Measurements from ENCODE around the gene PI3.

DNA sequence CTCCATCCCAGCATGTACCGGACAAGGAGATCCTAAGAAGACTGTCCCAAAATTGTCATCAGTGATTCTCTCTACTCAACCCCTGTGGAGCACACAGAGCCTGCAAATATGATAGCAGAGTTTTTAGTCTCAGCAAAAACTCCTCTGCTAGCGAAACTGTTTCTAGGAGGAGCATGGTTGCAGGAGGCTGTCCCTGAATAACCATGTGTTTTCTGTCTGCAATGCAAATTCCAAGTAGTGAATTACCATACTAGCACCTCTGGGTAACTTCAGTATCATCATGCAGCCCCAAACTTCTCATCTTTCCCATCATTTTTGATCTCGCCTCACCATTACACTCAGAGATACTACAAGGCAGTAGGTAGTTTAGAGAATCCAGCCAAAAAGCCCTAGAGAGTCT is 25.6 kb upstream of the PI3 start:
- TF ChIP-seq POLR2AphosphoS5 (IDR thresholded peaks at IDR 0.05) (no peak), POLR2A (IDR thresholded peaks at IDR 0.05) (no peak), EP300 (IDR thresholded peaks at IDR 0.05) (no peak)
- TF ChIP-seq, protein P1, sequence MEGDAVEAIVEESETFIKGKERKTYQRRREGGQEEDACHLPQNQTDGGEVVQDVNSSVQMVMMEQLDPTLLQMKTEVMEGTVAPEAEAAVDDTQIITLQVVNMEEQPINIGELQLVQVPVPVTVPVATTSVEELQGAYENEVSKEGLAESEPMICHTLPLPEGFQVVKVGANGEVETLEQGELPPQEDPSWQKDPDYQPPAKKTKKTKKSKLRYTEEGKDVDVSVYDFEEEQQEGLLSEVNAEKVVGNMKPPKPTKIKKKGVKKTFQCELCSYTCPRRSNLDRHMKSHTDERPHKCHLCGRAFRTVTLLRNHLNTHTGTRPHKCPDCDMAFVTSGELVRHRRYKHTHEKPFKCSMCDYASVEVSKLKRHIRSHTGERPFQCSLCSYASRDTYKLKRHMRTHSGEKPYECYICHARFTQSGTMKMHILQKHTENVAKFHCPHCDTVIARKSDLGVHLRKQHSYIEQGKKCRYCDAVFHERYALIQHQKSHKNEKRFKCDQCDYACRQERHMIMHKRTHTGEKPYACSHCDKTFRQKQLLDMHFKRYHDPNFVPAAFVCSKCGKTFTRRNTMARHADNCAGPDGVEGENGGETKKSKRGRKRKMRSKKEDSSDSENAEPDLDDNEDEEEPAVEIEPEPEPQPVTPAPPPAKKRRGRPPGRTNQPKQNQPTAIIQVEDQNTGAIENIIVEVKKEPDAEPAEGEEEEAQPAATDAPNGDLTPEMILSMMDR (IDR thresholded peaks at IDR 0.05), result no peak
